NB4 (cell line): ENCODE measurements around the gene PALM.
A peak's percentile ranks its signal among the peaks of the same experiment; 100 is the strongest.

Experiments used
- DNase-seq: peaks from one replicate; pipeline ENCODE4 v3.0.0; 2010; ENCODE audit warnings: low read depth
- H3K4me3 ChIP-seq: one replicate; pipeline ENCODE4 v1.5.1; 2011; ENCODE audit warnings: mild to moderate bottlenecking, low read depth, low read length, moderate library complexity
- CTCF ChIP-seq: IDR thresholded peaks from one replicate; pipeline ENCODE4 v1.5.1; 2012; ENCODE audit warnings: low read depth, low read length
- MYC ChIP-seq: IDR thresholded peaks from 2 replicates; pipeline ENCODE4 v1.6.1; 2011; ENCODE audit warnings: low read depth, low read length
- POLR2A ChIP-seq: IDR thresholded peaks from 2 replicates; pipeline ENCODE4 v1.6.1; 2011; ENCODE audit warnings: mild to moderate bottlenecking; ENCODE audit not compliant: insufficient read length; ENCODE audit errors: extremely low read depth
- TF ChIP-seq, protein P1 (sequence below): IDR thresholded peaks from 2 replicates; pipeline ENCODE4 v1.6.1; 2011; ENCODE audit warnings: low read depth, low read length

Gene PALM

DNA sequence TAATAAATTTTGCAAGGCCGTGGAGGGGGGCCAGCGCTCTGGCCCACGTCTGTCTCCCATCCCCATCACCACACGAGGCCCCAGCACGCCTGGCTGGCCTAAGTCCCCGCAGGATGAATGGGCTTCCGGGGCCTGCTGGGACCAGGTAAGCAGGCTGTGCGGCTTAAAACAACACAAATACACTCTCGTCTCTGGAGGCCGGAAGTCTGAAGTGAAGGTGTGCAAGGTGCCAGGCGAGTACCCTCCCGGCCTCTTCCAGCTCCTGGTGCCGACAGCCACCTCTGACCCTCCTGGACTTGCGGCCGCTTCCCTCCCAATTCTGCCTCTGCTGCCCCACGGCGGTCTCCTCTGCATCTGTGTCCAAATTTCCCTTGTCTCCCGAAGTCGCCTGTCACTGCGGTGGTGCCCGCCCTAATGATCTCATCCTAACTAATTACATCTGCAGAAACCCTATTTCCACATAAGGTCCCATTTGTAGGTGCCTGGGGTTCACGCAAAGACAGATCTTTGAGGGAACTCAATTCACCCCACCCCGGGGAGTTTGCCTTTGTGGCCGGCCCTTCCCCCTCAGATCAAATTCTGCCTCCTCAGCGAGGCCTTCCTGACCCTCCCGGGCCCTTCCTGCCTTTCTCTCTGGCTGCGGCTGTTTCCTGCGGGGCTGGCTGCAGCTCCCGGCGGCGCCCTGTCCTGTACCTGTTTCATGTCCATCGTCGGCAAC is 80.4 kb downstream of the PALM start:
- no peak overlapping the region for H3K4me3 ChIP-seq
- peak; percentile 20 for DNase-seq

DNA sequence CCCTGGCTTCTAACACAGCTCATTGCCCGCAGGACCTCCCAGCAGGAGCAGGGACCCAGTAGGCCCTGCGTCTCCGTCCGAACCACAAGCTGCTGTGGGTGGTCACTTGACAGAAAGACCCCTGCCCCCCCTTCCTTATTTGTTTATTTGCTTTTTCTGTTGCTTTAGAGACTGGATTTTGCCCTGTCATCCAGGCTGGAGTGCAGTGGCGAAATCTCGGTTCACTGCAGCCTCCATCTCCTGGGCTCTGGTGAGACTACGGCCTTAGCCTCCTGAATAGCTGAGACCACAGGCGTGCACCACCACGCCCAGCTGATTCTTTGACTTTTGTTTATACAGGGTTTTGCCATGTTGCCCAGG is 80.9 kb downstream of the PALM start:
- no peak for DNase-seq
- H3K4me3 ChIP-seq: no peak overlapping the region
- TF ChIP-seq MYC: no peak
- TF ChIP-seq, protein P1, sequence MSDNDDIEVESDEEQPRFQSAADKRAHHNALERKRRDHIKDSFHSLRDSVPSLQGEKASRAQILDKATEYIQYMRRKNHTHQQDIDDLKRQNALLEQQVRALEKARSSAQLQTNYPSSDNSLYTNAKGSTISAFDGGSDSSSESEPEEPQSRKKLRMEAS: no peak
- TF ChIP-seq CTCF: no peak
- no peak for TF ChIP-seq POLR2A

More for the DNA sequence above, 80.4 kb downstream of the PALM start:
- TF ChIP-seq, protein P1: no peak
- no peak for TF ChIP-seq CTCF
- TF ChIP-seq MYC: no peak
- no peak for TF ChIP-seq POLR2A

DNA sequence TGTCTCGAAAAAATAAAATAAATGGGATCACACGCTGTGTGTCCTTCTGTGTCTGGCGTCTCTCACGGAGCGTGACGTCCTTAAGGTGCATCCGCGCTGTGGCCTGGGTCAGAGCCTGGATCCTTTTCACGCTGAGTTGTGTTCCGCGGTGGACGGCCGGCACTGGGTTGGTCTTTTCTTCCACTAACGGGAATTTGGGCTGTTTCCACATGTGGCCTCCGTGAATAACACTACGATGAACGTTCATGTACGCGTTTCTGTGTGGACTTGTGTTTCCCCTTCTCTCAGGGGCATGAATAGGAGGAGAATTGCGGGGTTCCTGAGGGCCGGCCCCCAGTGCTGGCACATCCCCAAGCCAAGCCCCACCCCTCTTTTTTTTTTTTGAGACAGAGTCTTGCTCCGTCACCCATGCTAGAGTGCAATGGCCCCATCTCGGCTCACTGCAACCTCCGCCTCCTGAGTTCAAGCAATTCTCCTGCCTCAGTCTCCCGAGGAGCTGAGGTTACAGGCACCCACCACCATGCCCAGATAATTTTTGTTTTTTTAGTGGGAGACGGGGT is 82.4 kb downstream of the PALM start:
- no peak for DNase-seq
- TF ChIP-seq, protein P1: no peak
- TF ChIP-seq MYC: no peak
- TF ChIP-seq CTCF: no peak
- TF ChIP-seq POLR2A: no peak

DNA sequence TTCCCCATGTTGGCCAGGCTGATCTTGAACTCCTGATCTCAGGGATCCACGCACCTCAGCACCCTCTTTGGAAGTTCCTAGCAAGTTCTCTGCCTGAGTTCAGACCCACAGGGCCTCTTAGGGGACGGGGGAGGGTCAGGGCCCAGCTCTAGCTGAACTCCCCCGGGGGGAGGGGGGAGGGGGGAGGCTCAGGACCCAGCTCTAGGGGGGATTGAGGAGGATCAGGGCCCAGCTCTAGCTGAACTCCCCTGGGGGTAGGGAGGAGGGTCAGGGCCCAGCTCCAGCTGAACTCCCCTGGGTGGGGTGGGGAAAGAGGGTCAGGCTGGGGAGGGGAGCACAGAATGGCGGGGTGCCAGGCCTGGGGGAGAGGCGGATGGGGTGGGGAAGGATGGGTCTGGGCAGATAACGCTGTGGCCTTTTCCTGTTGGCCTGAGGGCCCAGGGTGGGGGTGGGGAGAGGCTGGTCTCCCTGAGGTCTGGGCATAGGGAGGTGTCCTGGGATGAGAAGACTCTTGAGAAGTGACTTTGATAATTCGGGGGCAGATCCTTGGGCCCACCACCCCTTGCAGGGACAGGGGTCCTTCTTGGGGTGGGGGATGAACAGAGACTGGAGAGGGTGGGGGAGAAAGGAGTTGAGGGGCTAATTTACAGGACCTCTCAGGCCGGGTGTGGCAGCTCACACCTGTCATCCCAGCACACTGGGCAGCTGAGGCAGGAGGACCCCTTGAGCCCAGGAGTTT is 83.0 kb downstream of the PALM start:
- TF ChIP-seq MYC (no peak), CTCF (no peak), POLR2A (no peak)
- TF ChIP-seq, protein P1: no peak
- no peak overlapping the region for H3K4me3 ChIP-seq
- DNase-seq: peak; percentile 77

More for the DNA sequence above, 82.4 kb downstream of the PALM start:
- H3K4me3 ChIP-seq: no peak overlapping the region

DNA sequence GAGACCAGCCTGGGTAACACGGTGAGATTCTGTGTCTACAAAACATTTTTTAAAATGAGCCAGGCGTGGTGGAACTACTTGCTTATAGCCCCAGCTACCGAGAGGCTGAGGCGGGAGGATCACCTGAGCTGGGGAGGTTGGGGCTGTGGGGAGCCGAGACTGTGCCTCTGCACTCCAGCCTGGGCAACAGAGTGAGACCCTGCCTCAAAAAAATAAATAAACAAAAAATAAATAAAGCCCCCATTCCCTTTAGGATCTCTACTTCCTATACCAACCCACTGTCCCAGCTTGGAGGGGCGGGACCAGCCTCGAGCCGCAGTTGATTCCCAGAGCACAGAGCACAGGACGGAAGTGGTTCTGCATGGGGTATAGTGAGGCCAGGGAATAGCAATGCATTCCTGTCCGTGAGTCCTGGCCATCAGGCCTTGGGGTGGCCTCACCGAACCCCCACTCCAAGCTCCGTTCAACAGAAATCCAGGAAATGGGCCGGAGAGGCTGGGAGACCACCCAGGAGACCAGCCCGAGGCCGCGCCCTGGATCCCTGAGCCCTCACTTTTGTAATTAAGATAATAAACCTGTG is 83.7 kb downstream of the PALM start:
- peak; percentile 6 for DNase-seq
- TF ChIP-seq POLR2A (no peak), MYC (no peak), CTCF (no peak)
- TF ChIP-seq, protein P1: no peak

More for the DNA sequence above, 83.7 kb downstream of the PALM start:
- H3K4me3 ChIP-seq: no peak overlapping the region
